Measurements from ENCODE around the gene GGNBP2. TPM values are rescaled to one million over a fixed set of nuclear protein-coding genes. Genes with fewer than 3 reads are reported as not detected.

Gene GGNBP2
- total and polyA plus RNA-seq, 2 of the 8 experiments (the other 6 are each of a cell fraction or from before 2014, with no cell fraction given) = 29.2 to 35.8 TPM

DNA sequence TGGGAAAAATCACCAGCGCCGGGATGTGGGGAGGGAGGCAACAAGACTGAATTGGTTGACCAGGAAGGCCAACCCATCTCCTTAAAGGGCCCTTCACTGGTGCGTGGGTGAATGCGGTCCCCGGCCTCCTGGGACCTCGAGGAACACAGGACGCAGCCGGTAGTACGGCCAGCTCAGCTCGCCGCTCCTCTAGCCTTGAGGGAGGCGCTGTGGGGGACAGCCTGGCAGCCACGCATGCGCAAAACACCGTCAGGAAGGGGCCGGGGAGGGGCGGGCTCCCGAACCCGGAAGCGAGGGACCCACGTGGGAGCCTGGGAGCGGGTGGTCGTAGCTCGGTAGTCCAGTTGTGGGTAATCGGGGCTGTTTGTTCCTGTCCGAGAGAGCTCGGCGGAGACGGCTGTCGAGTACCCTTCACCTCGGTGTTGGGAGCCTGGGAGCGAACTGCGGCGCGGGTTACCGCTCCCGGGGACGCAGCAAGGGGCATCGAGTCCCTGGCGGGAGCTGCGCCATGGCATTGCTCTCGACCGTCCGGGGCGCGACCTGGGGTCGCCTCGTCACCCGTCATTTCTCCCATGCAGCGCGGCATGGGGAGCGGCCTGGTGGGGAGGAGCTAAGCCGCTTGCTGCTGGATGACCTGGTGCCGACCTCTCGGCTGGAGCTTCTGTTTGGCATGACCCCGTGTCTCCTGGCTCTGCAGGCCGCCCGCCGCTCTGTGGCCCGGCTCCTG lies 56.7 kb downstream of the GGNBP2 start, which contains the start of gene MRM1 (continued):
- no peak for TF ChIP-seq RNF2 (IDR thresholded peaks at IDR 0.05; ENCODE audit: borderline replicate concordance, low read depth, low read length, missing control alignments, poor library complexity, severe bottlenecking)
- no peak for TF ChIP-seq TAF1 (IDR thresholded peaks at IDR 0.05; ENCODE audit: low read depth, low read length)
- TF ChIP-seq CHD7 (IDR thresholded peaks at IDR 0.05; ENCODE audit: insufficient replicate concordance, low read length) = no peak
- no peak for TF ChIP-seq BRCA1 (IDR thresholded peaks at IDR 0.05; ENCODE audit: low read depth, low read length)
- TF ChIP-seq KDM4A (IDR thresholded peaks at IDR 0.05; ENCODE audit: low read depth, low read length, severe bottlenecking) = peak; percentile 66
- TF ChIP-seq BCL11A (IDR thresholded peaks at IDR 0.05; ENCODE audit: low read depth in 2 of 2, low read length in 2 of 2) = no peak
- peak; percentile 11 to 78; a peak in 2 of 4 replicates for TF ChIP-seq HDAC2 (IDR thresholded peaks at IDR 0.05; ENCODE audit: borderline replicate concordance in 1 of 2, low read depth in 2 of 2, low read length in 2 of 2)
- no peak for TF ChIP-seq POU5F1 (IDR thresholded peaks at IDR 0.05; ENCODE audit: low read depth, low read length)
